ENCODE results near the gene CAMK2D. TPM values are rescaled to one million over a fixed set of nuclear protein-coding genes. Genes with fewer than 3 reads are reported as not detected.
A peak's percentile ranks its signal among the peaks of the same experiment; 100 is the strongest.

CAMK2D gene
- total RNA-seq, 1 donor = 378 TPM

GRCh38 chr4:113666386-113667114, 95.0 kb downstream of the CAMK2D start:
- TF ChIP-seq CTCF (IDR thresholded peaks at IDR 0.05; ENCODE audit: insufficient read depth, low read length) = no peak
- H3K4me3 ChIP-seq (ENCODE audit: low read depth, low read length) = no peak overlapping the region
- DNase-seq (ENCODE audit: low read depth) = no peak

- no peak overlapping the region for H3K4me3 ChIP-seq (ENCODE audit: low read depth, low read length)
- TF ChIP-seq CTCF (IDR thresholded peaks at IDR 0.05; ENCODE audit: insufficient read depth, low read length) = no peak
- no peak for DNase-seq (ENCODE audit: low read depth)
Measured at GRCh38 chr4:113665036-113665435, 96.5 kb downstream of the CAMK2D start.

- TF ChIP-seq CTCF (IDR thresholded peaks at IDR 0.05; ENCODE audit: insufficient read depth, low read length) = no peak
- DNase-seq (ENCODE audit: low read depth) = no peak
- H3K4me3 ChIP-seq (ENCODE audit: low read depth, low read length) = no peak overlapping the region
Measured at GRCh38 chr4:113662581-113662980, 99.0 kb downstream of the CAMK2D start.

GRCh38 chr4:113659127-113659526, 102.4 kb downstream of the CAMK2D start:
- DNase-seq (ENCODE audit: low read depth) = no peak
- no peak overlapping the region for H3K4me3 ChIP-seq (ENCODE audit: low read depth, low read length)
- no peak for TF ChIP-seq CTCF (IDR thresholded peaks at IDR 0.05; ENCODE audit: insufficient read depth, low read length)

GRCh38 chr4:113657586-113658233, 103.8 kb downstream of the CAMK2D start:
- H3K4me3 ChIP-seq (ENCODE audit: low read depth, low read length) = no peak overlapping the region
- TF ChIP-seq CTCF (IDR thresholded peaks at IDR 0.05; ENCODE audit: insufficient read depth, low read length) = no peak
- DNase-seq (ENCODE audit: low read depth) = peak; percentile 42

DNA sequence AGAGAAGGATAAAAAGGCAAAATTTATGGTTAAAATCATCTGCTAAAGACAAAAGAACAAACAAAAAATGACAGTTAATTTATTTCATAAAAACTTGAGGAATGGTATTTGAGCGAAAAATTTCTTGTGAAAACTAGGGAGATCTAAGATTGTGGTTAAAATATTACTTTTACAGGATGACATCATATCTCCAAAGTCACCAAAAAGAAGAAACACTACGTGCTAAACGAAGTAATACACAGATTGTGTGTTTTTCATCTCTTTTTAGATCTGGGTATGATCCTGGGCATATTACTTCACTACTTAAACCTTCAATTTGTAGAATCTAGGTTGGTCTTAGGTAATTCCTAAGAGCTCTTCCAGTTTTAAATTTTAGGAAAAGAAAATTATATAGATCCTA, 107.7 kb downstream of the CAMK2D start:
- DNase-seq (ENCODE audit: low read depth) = no peak
- no peak overlapping the region for H3K4me3 ChIP-seq (ENCODE audit: low read depth, low read length)
- no peak for TF ChIP-seq CTCF (IDR thresholded peaks at IDR 0.05; ENCODE audit: insufficient read depth, low read length)

Data from fibroblast of the aortic adventitia (primary cell).